CD4-positive, alpha-beta T cell treated with Interleukin-10 for 1 hour (primary cell): ENCODE results near the gene GGA1.

Experiments used
- DNase-seq: peaks from one replicate; pipeline ENCODE4 v3.0.0-alpha.2; 2020

Gene GGA1

DNA sequence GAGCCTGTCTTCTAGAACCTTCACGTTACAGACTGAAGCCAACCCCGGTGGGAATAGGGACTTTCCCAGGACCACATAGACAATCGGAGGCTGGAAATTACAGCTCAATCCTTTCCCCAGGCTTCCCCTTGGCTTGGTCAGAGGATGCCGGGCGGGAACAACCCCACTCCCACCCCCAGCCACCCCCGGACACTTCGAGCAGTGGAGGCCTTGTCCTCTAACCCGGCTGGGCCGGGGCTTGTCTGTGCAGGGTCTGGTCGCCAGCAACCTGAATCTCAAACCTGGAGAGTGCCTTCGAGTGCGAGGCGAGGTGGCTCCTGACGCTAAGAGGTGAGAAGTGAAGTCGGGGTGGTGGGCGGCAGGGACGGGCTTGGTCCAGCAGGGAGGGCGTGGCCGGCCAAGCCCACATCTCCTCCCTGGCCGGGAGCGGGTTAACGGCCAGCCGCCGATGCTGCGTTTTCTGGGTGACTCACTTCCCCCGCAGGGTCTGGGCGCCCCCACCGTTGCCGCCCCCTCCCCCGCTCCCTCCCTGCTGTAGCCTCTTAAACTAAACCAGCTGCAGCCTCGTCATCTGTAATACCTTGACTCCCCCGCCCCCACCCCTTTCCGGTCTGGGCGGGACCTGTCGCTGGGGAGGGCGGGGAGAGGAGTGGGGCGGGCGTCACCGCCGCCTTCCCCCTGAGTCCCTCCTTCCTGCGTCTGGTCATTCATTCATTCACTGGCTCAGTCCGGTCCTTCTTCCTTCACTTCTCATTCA, 68.3 kb downstream of the GGA1 start:
- peak; percentile 94 for DNase-seq

DNA sequence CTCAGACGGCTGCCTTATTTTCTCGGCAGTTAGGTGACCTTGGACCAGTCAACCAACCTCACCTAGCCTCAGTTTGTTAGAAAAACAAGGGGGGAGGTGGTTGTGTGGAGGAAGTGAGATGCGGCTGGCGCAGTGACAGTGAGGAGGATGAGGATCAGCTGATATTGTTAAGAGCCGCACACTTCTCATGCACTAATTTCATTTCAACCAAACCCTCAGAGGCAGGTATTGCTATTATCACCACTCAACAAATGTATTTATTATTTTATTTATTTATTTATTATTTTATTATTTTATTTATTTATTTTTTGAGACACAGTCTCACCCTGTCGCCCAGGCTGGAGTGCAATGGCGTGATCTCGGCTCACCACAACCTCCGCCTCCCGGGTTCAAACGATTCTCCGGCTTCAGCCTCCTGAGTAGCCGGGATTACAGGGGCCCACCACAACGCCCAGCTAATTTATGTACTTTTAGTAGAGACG, 68.9 kb downstream of the GGA1 start:
- no peak for DNase-seq

GRCh38 chr22:37678372-37678771, 69.7 kb downstream of the GGA1 start:
- DNase-seq: no peak

- DNase-seq: no peak
These were observed 71.0 kb downstream of the GGA1 start for GRCh38 chr22:37679670-37680069.

DNA sequence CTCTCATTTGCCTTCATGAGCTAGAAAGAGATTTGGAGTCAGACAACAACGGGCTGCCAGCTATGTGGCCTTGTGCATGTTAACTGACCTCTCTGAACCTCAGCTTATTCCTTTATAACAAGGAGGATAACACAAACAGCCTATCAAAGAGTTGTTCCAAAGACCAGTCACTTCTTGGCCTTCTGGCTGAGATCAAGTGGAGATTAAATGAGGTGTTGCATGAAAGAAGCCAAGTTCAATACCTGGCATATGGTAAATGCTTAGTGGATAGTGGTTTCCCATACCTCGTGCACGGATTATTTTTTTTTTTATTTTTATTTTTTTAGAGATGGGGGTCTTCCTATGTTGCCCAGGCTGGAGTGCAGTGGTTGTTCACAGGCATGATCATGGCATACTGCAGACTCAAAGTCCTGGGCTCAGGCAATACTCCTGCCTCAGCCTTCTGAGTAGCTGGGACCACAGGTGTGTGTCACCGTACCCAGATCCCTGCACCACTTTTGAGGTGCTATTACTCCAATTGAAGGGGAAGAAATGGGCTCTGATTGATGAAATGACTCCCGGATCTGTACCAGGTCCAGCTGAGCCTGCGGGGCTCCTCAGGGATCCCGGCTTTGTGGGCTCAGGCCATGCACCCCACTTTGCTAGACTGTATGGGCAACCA, 71.7 kb downstream of the GGA1 start:
- DNase-seq: no peak

DNA sequence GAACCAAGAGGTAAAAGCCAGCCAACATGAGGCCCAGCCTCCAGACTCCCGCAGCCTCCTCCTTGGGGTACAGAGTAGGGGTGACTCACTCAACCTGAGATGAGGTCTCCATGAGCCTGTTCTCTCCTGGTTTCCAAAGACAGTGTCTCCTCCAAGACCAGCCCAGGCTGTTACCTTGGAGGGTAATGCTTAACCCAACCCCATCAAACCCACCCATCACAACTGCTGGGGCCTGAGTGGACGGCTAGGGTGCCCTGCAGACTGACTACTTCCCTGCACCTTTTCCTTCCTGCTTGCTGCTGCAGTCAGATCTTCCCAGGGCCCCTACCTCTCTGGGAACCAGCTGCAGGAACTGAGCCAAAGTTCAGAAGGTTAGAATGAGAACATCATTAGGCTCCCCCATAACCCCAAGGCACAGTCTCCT, 72.4 kb downstream of the GGA1 start:
- no peak for DNase-seq

DNA sequence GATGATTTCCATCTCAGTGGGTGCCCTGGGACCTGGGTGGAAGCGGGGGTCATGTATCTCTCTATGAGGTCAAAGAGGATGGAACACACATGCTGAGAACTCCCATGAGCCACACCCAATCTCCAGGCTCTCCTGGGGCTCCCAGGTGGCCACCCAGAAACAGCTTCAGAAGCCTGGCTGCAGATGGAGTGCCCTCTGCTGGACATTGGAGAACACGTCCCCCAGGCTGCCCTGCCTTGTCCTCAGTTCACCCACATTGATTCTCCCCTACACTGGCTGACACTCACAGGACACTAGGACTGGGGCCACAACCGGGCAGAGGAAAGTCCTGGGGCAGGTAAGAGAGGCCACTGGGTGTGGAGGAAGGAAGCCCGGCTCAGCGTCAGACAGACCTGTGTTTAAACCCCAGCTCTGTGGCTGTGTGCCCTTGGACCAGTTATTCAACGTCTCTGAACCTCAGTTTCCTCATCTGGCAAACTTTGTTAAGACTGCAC, 73.0 kb downstream of the GGA1 start:
- DNase-seq: peak; percentile 82
